ENCODE results near the gene PHC3.
A peak's percentile ranks its signal among the peaks of the same experiment; 100 is the strongest.

Gene PHC3

DNA sequence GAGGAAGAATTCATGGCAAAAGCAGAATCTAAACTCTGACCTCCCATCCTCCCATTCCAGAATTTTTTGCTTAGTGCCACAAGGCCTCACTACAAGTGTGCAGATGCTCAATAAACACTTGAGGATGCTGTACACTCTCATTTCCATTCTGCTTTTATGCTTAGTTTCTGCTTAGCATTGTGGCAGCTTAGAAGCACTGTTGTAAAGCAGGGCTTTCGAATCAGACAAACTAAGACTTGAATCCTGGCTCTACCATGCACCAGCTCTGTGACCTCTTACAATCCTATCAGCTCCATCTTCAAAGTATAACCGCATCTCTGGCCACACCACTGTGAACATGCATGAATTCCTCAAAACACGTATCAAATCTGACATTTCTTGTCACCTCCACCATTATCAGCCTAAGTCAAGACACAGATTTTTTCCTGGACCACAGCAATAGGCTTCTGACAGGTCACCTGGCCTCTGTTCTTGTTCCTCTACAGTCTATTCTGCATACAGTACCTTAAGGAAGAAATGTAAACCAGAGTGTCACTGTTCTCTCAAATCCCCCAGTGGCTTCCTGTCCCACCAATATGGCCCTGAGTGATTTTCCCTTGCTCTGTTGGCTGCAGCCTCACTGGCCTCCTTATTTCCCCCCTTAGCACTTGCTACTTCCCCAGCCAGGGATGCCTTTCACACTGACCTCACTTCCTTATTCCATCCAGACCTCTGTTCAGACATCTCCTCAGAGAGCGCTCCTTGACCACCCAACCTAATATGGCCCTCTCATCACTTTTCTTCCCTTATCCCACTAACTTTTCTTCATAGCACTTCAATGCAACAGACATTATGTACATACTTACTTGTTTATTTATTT lies 8.1 kb upstream of the PHC3 start:
- DNase-seq = no peak

DNA sequence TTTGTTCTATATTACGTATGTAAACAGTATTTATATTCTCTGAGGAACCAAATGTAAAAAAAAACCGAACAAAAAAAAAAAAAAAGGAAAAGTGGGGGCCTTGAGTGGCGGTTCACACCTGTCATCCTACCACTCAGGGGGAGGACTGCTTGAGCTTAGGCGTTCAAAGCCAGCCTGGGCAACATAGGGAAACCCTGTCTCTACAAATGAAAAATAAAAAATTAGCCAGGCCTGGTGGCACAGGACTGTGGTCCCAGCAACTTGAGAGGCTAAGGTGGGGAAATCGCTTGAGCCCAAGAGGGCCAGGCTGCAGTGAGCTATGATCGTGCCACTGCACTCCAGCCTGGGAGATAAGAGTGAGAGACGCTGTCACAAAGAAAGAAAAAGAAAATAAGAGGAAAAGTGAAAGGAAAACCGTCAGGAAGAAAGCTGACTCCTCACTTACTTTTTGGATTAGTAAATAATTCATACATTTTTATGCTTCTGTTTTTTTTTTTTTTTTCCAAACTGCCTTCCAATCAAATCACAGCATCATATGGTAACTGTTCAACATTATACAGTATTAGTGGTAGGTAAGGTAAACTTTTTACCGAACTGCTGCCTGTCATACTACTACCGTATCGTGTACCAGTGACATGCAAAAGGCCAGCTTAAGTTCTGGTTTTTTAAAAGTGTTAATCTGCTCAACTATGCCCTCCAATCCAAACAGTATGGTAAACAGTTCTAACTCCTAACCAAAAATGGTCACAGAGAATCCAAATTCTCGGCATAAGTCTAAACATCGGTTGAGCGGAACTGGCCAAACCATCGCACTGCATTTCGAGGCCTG lies 1.2 kb downstream of the PHC3 start:
- no peak for DNase-seq

DNA sequence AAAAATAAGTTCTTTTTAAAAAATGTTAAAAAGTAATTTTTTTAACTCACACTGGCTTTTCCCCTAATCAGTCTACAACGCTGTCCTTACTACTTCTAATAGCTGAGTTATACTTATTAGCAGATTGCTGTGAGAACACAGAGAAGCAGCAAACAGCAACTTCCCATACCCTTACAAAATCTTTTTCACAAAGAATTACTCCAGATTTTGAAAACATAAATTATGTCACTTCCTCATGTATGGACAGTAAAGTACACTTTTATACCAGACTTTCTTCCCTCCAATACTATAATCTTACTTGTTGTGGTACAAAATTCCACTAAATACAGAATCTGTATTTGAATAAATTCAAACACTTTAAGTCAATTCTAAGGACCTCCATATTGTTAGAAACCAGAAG lies 2.1 kb downstream of the PHC3 start:
- DNase-seq = no peak

GRCh38 chr3:170178651-170179050 lies 2.9 kb downstream of the PHC3 start:
- peak; percentile 43 for DNase-seq

DNA sequence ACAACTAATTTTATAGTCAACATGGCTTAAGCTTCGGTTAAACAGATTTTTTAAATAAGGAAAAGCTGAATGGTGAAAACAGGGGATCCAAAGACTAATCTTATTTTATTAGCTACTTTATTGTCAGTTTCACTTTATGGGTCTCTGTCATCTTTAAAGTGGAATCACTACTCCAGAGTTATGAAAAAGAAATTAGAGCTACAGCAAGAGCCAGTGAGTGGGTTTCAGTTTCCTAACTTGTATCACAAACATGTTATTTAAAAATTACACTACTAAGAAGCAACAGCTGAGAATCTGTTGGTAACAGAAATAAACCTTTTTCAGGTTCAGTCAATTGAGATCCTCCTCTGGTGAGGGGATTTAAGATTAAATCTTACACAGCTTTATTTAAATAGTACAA lies 10.0 kb downstream of the PHC3 start:
- no peak for DNase-seq

- no peak for DNase-seq
These were observed 16.8 kb downstream of the PHC3 start for GRCh38 chr3:170164717-170165116.

DNA sequence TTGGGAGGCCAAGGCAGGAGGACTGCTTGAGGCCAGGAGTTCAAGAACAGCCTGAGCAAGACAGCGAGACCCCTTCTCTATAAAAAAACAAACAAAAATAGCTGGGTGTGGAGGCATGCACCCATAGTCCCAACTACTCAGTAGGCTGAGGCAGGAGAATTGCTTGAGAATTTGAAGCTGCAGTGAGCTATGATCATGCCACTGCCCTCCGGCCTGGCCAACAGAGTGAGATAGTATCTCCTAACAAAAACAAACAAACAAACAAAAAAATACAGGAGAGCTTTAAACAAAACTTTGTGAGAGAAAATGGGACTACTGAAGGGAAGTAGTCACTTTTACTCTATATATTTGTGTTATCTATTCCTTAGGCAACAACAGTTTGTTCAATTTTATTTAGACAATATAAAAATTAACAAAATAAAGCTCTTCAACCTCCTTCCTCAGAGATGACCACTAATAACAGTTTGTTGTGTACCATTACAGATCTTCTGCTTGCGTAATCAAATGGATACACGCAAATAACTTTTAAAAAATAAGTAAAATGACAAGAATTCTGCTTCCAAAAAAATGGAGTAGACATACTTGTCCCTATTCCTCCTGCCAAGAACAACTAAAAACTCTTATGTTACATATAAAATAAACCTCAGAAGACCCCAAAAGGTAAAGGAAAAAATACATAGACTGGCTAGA lies 17.4 kb downstream of the PHC3 start:
- DNase-seq = no peak

DNA sequence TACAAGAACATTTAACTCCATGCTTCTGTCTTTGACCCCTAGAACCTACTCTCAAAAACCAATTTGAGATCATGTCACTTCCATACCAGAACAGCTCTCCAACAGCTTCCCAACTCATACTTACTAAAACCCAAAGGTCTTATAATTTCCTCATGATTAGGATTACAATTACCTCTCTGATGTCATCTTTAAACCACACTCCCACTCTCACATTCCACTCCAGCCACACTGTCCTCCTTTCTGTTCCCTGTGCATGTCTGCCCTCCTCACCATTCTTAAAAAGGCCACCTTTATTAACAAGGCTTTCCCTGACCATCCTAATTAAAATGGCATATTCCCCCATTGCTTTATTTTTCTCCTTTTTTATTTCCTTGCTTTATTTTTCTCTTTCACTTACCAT lies 18.9 kb downstream of the PHC3 start:
- DNase-seq = no peak

- no peak for DNase-seq
These were observed 19.5 kb downstream of the PHC3 start for GRCh38 chr3:170162052-170162451.

DNA sequence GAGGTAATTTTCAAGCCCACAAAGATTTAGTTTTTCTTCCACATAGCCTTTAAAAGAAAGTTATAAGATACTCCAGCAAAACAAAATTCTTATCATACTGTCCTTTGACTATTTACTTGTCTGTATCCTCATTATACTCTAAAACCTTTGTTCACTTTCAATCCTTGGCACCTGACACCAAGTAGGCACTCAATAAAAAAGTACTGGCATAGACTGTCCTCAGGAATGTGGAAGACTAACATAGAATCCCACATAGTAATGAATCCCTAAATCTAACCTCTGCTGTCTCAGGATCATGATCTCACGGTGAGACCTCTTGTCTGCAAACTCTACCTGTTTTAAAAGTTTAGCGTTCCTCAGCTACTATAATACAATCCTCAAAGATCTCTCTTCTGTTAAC lies 21.6 kb downstream of the PHC3 start:
- DNase-seq = no peak

GRCh38 chr3:170159459-170159858 lies 22.1 kb downstream of the PHC3 start:
- no peak for DNase-seq

DNA sequence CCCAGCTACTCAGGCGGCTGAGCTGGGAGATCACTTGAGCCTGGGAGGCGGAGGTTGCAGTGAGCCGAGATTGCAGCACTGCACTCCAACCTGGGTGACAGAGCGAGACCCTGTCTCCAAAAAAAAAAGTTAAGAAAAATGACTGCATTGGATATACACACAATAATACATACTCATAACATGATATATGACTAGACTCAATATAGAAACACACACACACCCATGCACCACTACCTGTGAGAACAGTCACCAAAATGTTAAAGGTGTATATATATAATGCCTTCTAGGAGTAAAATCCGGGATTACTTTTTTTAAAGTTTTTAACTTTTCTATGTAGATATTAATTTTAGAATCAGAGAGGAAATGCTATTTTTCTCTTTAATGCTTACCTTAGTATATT lies 25.9 kb downstream of the PHC3 start:
- no peak for DNase-seq

- DNase-seq = no peak
These were observed 26.9 kb downstream of the PHC3 start for GRCh38 chr3:170154569-170155143.

GRCh38 chr3:170154084-170154483 lies 27.4 kb downstream of the PHC3 start:
- DNase-seq = no peak

GRCh38 chr3:170151536-170151935 lies 30.0 kb downstream of the PHC3 start:
- no peak for DNase-seq

- no peak for DNase-seq
These were observed 32.5 kb downstream of the PHC3 start for GRCh38 chr3:170149016-170149415.

DNA sequence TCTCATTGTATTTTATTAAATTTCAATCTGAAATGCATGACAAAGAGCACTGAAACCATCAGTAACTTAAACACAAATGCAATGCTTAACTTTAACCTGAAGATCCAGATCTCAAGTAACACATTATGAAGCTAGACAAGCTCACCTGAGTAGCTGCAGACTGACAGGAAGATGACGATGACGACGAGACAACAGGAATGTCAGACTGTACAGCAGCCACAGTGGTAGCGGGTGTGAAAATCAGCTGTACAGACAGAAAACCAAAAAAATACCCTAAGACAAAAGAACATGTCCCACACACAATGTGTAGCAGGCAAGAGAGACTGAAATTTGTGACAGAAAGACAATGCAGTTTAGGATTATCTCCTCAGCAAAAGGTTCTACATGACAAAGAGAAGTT lies 36.3 kb downstream of the PHC3 start:
- DNase-seq = no peak

DNA sequence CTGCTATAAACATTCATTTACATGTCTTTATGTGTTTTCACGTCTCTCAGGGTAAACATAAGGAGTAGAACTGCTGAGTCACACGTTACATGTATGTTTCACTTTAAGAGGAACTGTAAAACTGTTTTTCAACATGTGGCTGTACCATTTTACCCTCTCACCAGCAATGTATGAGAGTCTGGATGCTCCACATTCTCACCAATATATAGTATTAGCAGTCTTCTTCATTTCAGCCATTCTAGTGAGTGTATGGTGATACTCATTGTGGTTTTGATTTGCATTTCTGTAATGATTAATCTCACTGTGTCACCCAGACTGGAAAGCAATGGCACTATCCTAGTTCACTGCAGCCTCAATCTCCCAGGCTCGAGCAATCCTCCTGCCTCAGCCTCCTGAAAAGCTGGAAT lies 37.1 kb downstream of the PHC3 start:
- DNase-seq = no peak

GRCh38 chr3:170142373-170142772 lies 39.2 kb downstream of the PHC3 start:
- no peak for DNase-seq

- no peak for DNase-seq
These were observed 43.5 kb downstream of the PHC3 start for GRCh38 chr3:170137986-170138385.

DNA sequence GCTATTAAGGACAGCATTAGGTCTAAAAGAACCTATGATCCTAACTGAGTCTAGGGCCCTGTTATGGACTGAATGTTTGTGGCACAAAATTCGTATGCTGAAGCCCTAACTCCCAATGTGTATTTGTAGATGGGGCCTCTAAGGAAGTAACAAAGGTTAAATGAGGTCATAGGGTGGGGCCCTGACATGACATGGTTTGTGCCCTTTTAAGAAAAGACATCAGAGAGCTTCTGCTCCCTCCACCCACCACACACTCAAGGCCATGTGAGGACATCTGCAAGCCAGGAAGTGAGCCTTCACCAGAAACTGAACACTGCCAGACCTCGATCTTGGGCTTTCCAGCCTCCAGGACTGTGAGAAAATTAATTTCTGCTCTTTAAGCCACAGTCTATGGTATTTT lies 49.2 kb downstream of the PHC3 start:
- DNase-seq = no peak

DNA sequence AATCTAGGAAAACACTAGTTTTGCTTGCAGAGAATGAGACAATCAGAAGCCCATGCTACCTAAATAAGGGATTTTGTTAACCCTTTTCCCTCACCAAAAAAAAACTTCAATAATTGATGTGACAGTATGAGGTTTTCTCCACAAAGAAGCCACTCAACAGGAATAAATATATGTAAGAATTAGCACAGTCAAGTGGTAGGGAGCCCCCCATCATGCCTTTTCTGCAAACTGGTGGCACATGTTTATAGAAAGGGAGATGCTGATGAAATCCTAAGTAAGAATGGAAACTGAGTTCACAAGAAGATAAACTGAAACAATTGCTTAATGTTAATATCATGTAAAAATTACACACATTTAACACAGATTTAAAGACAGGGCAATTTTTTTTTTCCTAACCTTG lies 51.0 kb downstream of the PHC3 start:
- no peak for DNase-seq

DNA sequence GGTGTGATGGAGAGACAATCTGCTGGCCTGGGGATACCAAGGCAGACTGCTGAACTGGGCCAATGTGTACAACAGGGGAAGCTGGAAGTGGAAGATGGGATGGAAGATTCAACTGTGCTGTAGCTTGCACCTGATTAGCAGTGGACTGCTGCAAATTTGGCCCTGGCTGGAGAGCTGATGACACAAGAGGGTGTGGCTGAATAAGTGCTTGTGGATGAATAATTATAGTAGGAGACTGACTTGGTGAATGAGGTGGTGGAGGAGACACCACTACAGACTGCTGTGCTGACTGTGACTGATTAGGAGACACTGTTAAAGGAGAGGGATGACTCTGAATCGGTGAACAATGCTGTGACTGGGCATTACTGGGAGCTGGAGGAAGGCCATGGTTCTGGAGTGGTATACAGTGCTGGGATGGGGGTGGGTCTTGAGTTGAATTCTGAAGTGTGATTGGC lies 52.5 kb downstream of the PHC3 start:
- no peak for DNase-seq

Data from activated CD4-positive, alpha-beta T cell treated with anti-CD3 and anti-CD28 coated beads, Interleukin-2, amount 50 U/mL, for 1 hour (primary cell).